HG03354 (cell line): ENCODE results near the gene SRD5A2.
"Not testable (repeated sequence)": the region's sequence is repeated elsewhere in the genome, so short reads cannot be mapped to it uniquely, and the experiment has no call there.

Experiments
- ATAC-seq: cut with Tn5 transposase; IDR thresholded peaks from one replicate; pipeline ENCODE4 v1.9.1; 2021; ENCODE audit warnings: mild to moderate bottlenecking; ENCODE audit not compliant: unreplicated experiment, poor library complexity, severe bottlenecking

The SRD5A2 gene

DNA sequence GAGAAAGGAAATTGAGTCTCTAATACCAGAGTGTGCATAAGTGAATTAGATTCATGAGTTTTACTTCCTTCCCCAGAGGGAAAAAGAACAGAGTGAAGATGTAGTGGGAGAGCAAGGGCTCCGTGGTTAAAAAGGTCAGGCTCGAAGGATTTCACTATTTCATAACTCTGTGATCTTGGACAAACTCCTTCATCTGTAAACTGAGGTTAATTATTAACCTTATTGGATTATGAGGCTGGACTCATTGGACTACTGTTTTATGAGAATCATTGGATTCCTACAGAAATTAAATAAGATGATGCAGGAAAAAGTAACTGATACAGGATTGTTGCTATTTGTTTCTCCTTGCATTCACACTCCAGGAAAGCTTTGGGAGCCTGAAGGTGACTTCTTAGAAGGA lies 45.0 kb downstream of the SRD5A2 start:
- ATAC-seq, result no peak

DNA sequence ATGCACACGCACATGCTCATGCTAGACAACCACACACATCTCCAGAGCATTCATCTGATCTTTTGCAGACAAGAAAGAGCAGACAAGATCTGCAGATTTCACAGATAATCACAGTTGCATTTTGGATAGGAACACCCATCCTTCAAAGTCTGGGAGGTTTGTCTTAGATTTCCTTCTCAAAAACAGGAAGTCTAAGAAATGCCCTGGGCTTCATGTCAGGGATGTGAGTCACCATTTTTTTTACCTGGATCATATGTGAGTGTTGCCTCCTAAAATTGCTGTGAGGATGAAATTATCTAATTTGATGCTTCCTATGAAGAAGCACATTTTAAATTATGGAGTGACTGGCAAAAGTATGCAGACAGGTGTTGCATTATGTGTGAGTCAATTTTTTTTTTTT lies 46.1 kb downstream of the SRD5A2 start:
- ATAC-seq, result no peak

DNA sequence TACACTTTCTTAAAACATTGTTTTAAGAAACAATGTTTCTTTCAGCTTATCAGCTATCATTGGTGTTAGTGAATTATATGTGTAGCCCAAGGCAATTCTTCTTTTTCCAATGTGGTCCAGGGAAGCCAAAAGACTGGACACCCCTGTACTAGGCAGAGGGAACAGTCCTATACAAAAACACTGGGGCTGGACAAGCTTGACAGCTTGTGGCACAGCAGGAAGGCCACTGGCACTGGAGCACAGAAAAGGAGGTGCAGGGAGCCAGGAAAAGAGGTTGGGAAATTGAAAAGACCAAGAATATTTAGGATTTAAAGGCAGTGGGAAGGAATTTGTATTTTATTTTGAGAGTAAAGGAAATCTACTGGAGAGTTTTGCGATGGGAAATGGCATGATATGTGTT lies 47.7 kb downstream of the SRD5A2 start:
- no peak for ATAC-seq

DNA sequence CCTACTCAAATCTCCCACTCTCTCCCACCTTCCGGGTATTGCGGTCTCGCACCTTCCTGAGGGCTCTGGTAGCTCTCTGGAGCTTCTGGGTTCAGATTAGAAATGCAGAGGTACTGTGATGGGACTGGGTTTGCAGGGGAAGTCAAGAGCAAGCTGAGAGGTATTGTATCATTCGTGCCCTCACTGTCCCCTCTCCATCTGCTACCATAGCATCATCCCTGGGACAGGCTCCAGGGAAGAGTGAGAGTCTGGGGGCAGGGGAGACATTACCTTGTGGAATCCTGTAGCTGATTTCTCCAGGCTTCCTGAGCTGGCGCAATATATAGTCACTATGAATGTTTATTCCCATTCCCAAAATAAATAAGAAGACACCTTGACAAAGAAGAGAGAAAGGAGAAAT lies 49.6 kb downstream of the SRD5A2 start:
- no peak for ATAC-seq

DNA sequence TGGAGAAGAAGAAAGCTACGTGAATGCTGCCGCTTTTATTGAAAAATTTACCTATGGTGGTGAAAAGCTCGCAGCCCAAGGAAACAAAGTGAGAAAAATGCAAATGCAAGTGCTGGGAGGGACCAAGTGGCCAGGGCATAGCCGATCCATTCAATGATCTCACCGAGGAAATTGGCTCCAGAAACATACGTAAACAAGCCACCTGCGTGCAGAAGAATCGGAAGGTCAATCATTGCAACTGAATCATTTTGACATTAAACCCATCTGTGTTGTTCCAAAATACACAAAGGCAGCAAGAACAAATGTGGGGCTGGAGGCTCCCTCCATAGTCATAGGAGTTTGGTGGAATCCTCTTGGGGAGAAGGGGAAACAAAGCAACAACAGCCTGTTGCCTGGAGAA lies 51.5 kb downstream of the SRD5A2 start:
- no peak for ATAC-seq

DNA sequence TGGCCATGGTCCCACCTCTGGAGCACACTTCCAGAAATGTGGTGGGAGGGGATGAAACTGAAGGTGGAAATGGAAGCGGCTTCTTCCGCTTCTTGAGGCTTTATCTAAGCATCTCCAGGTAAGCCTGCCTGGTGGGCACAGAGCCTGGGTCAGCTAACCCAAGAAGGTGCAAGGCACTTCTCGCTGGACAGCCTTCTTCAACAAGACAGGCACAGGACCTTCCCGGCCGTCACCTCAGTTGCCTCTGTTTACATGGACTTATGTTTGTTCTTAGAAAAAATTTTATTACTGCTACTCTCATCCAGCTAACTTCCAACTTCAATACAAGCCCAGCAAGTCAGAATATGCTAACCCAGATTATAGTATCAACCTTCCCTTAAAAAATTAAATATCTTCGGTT lies 51.9 kb downstream of the SRD5A2 start:
- ATAC-seq, result no peak

DNA sequence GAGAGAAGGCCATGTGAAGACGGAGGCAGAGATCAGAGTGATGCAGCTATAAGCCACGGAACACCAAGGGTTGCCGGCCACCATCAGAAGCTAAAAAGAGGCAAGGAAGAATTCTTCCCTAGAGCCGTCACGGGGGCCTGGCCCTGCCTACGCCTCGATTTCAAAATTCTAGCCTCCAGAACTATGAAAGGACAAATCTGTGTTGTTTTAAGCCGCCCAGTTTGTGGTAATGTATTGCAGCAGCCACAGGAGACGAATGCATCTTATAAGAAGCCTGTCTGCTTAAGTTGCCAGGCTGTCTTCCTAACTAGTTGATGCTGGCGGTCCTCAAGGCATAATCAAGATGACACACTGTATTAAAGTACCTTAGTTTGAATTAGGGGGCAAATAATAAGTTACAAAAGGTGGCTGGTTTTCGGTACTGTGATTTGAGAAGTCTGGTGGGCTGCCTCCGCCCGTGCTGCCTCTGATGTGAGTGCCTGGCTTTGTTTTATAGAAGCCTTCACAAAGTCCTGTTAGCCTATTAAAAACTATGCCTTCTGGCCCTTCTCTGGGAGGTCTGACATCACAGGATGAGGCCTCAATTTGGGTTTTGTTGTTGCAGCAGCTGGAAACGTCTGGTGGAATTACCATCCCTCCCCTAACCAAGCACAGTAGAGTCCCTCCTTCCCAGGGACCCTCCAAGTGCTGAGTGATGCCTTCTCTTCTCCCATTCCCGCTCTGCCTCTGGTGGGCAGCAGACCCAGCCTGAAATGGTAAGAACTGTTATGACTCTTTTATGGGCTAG lies 53.6 kb downstream of the SRD5A2 start:
- ATAC-seq, result no peak

DNA sequence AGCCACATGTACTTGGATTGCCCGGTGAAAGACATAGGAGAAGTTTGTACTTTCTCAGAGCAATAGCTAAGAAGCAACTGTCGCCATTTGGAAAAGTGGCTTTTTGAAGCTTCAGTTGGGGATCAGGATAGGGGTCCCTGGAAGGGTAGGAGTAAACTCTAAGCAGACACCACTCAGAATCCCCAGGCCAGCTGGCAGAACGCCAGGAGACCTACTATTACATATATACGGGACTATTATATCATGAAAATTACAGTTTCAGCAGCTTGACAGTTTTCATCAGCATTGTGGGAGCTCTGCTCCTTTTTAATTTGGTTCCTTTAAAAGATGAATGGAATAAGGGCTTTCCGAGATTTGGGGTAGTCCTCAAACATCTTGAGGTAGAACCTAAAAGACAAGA lies 54.9 kb downstream of the SRD5A2 start:
- no peak for ATAC-seq

DNA sequence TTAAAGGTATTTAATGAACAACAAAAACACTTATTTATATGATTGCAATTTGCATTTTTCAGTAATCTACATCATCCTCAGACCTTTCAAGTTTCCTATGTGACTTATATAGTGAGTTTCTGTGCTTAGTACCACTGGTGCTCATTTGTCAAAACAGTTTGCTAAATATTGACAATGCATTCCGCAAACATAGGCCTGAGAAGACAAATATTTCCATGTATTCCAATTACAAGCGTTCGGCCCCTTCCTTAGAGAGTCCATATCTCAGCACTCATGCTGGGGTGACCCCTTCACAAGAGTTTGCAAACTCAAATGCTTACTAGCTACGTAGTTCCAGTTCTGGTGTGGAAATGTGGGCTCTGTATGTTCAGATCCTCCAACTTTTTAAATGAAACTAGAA lies 56.1 kb downstream of the SRD5A2 start:
- ATAC-seq, result no peak

DNA sequence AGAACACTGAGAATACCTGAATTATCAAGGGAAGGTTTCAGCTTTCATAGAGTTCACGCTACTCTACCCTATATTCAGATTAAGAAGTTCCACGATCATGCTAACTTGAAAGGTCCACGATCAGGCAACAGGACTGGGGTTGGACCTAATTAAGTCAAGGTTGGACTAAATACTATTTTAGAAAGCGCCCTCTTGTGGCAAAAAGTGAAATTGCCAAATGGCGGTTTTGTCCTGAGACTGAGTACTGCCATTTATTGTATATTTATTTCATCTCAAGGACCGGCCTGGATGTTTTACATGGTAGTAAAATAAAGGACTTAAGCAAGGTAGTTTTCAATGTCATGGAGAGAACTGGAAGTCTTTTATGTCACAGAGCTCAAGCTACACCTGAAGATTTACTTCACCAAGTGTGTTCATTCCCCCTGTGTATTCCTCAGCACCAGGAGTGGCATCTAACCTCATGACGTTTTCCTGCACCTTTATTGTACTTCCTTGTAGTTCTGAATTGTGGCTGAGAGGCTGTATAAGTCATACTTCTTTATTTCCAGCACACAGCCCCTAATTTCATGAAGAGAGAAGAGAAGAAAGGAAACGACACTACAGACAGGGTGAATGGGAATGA lies 56.8 kb downstream of the SRD5A2 start:
- peak; percentile 69 for ATAC-seq

DNA sequence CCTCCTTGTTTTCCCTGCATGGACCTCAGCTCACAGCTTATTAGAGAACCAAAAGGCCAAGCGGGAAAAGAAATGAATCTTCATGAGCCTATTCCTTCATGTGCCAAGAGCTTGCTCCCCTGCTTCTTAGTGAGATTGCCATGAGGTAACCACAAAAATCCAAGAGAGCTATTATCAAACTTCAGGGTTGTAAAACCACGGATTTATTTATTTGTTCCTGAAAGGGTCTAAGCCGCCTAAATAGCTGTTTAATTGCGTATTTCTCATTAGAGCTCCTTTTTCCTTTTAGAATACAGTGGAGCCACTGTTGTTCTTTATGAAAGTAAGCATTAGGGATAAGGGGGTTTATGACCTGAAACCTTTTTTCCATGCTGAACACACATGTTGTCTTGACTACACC lies 58.0 kb downstream of the SRD5A2 start:
- no peak for ATAC-seq

DNA sequence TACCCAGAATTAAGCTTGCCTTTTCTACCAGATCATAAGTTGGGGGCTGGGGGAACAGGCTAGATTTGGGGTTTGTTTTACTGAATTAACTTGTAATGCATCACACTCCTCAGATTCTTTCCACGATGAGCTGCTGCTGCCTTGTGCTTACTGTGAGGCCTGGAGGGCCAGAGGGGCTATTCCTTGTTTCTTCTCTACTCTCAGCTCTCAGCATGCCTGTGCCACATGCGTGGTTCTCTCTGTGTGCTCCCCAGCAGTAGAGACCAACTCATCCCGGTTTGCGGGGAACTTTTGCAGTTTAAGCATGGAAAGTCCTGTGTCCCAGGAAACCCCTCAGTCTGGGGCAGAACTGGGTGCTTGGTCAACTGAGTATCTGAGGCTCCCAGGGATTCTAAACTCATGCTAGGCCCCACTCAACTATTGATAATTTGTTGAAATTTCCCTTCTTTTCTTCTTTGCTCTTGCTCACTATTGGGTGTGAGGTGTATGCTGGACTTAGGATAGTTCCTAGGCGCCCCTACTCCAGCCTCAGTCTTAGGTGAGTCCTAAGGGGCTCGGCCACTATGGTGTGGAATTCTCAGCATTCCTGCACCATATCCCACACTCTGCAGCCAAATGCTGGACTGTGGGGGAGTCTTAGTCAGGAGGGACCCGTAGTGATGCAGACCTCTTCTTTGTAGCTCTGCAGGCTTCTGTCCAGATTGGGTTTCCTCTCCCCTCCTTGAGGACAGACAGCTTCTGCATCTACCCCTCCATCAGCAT lies 63.1 kb downstream of the SRD5A2 start:
- no peak for ATAC-seq

DNA sequence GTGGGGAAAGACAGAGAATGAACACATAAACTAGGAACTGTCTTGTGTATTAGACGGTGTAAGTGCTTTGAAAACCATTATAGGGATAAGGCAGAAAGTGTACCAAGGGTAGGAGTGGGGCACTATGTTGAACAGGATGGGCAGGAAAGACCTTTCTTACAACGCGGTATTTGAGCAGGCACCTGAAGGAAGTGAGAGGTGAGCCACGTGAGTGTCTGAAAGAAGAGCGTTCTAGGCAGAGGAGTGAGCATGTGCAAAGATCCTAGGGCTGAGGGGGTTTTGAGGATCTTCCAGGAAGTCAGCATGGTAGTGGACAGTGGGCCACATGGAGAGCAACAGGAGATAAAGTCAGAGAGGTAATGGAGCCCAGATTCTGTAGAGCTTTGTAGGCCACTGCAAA lies 65.2 kb downstream of the SRD5A2 start:
- no peak for ATAC-seq

DNA sequence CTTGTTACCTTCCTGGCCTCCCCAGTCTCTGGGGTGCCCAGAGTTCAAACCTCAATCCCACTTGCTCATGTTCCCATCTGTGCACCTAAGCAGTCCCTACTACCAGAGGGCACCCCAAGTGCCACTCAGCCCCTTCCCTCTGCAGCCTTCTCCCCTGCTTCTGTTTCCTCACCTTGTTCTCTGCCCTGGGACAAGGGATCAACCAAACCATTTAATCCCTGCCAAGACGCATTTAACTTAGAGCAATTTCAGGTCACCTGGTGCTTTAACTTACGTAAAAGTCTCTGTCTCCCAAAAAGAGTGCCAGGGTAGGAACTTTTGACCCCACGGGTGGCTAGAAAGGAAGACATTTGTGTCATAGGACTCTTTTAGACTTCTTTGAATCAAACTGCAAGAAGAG lies 67.2 kb downstream of the SRD5A2 start:
- ATAC-seq, result no peak

DNA sequence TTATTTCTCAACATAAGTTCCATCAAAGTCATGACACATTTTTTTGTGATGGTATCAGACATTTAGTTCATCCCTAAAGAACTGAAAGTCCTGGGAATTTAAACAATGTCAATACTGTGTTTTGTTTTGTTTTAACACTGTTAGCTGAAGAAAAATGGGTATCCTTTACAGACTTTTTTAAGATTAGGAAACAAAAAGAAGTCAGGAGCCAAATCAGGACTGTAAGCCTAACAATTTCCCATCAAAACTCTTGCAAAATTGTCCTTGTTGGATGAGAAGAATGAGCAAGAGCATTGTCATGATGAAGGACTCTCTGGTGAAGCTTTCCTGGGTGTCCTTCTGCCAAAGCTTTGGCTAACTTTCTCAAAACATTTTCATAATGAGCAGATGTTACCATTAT lies 69.4 kb downstream of the SRD5A2 start:
- ATAC-seq, result no peak

DNA sequence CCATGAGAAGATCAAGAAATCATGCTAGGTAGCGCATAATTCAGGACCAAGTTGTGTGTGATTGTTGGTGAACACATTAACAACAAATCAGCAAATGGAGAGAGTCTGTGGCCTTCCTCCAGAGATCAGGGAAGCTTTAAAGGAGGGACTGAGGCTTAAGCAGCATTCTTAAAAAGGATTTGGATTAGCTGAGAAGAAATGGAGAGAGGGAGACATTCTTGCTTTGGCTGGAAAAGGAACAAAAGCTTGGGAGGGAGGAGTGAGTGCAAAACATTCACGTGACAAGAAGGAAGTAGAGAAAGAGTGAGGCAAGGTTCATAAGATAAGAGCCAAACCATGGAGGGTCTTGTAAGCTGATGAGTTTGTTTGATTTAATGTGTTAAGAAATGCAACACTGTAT lies 75.6 kb downstream of the SRD5A2 start:
- ATAC-seq, result no peak

DNA sequence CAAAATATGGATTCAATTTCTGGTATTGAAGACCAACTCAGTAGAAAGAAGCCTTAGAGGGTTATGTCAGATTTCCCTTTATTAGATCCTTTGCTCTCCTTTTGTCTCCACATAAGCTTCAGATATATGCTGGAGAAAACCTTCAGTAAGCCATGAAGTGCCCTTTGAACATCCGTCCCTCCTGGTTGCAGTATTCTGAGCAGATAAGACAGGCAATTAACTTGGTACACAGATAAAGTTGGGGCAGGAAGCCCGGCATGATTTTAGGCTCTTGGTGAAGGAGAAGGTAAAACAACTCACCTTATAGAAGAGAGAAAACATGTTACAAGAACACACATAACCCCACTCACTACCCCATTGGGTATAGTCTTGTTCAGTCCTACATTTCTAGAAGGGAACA lies 76.4 kb downstream of the SRD5A2 start:
- no peak for ATAC-seq

DNA sequence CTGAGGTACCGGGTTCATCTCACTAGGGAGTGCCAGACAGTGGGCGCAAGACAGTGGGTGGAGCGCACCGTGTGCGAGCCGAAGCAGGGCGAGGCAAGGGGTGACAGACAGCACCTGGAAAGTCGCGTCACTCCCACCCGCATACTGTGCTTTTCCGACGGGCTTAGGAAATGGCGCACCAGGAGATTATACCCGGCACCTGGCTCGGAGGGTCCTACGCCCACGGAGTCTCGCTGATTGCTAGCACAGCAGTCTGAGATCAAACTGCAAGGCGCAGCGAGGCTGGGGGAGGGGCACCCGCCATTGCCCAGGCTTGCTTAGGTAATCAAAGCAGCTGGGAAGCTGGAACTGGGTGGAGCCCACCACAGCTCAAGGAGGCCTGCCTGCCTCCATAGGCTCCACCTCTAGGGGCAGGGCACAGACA lies 84.3 kb downstream of the SRD5A2 start:
- not testable (repeated sequence) for ATAC-seq

DNA sequence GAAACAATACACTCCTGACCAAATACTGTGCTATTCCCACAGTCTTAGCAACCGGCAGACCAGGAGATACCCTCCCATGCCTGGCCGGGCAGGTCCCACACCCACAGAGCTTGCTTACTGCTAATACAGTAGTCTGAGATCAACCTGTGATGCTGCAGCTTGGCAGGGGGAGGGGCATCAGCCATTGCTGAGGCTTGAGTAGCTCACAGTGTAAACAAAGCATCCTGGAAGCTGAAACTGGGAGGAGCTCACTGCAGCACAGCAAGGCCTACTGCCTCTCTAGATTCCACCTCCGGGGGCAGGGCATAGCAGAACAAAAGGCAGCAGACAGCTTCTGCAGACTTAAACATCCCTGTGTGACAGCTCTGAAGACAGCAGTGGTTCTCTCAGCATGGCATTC lies 91.4 kb downstream of the SRD5A2 start:
- not testable (repeated sequence) for ATAC-seq

DNA sequence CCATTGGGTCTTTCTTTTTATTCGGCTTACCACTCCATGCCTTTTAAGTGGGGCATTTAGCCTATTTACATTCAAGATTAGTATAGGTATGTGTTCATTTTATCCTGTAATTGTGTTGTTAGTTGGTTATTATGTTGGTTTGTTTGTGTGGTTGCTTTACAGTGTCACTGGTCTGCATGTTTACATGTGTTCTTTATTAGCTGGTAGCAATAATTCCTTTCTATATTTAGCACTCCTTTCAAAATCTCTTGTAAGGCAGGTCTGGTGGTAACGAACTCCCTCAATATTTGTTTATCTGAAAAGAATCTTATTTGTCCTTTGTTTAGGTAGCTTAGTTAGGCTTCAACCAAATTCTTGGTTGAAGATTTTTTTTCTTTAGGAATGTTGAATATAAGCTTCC lies 97.5 kb downstream of the SRD5A2 start:
- no peak for ATAC-seq
